KOPT-K1 (cell line): ENCODE results near the gene TNK2.

ENCODE experiments used
- H3K27ac ChIP-seq: fragments of 200-600 bp; sonication (generic); 2 replicates; pipeline ENCODE4 v1.5.1; 2016; ENCODE audit warnings: antibody characterized with exemption, mild to moderate bottlenecking, low read depth, low read length; ENCODE audit not compliant: poor library complexity, severe bottlenecking
- H3K36me3 ChIP-seq: fragments of 200-600 bp; sonication (generic); 2 replicates; pipeline ENCODE4 v1.5.1; 2017; ENCODE audit warnings: antibody characterized with exemption, mild to moderate bottlenecking, low read length, moderate library complexity; ENCODE audit not compliant: insufficient read depth
- H3K9me3 ChIP-seq: fragments of 200-600 bp; sonication (generic); 2 replicates; pipeline ENCODE4 v1.5.1; 2017; ENCODE audit warnings: antibody characterized with exemption, low read length, mild to moderate bottlenecking; ENCODE audit not compliant: insufficient read depth, poor library complexity, severe bottlenecking

TNK2 gene

DNA sequence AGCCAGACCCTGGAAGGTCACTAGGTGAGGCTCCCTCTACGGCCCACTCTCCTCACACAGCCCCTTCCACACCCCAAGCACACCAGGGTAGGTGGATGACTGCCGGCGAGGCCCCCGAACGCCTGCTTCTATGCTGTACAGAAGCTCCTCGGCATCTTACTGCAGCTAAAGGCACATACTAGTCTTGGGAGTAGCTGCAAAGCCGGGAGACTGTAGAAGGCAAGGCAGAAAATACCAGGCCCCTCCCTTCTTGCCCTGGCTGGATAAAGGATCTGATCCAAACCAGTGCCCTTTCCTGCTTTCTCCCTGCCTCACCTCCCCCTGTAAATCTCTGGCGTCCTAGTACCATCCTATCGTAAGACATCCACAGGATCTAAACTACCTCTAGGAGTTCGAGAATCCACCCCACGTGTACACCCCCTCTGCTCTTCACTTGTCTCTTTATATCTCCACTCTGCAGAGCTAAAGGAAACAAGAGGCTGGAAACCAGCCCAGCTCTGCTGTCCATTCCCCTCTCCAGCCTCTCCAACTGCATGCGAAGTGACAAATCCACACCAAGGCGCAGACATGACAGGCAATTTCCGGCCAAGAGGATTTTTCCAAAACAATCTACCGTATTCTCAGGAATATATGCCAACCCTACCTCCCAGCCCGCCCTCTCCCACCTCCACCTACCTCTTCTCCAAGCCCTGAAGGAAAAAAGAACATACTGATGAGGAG, 11.8 kb downstream of the TNK2 start:
- Histone ChIP-seq H3K27ac (peak overlapping the region; percentile 87), H3K9me3 (no peaks in the 10 kb centered on the region), H3K36me3 (no peaks in the 10 kb centered on the region)

DNA sequence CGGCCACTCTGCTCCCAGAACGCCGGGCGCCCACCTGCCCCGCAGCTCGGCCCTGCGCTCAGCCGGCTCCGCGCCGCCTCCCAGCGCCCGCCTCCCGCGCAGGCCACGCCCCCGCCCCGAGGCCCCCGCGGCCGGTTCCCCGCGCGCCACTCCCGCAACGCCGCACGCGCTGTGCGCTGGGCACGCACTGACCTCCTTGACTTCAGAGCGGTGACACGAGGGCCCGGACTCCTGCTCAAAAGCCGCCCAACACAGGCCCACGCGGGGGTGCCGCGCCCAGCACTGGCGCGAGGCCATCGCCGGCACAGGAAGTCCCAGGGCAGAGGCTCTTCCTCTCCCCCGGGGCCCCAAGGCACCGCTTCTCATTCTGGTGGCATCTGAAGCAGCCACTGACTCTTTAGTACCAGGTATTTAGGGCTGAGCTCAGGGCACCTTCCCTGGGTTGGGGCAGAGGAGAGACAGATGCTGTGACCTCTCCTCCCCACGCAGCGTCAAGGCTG, 12.4 kb downstream of the TNK2 start:
- H3K9me3 ChIP-seq, result no peaks in the 10 kb centered on the region

DNA sequence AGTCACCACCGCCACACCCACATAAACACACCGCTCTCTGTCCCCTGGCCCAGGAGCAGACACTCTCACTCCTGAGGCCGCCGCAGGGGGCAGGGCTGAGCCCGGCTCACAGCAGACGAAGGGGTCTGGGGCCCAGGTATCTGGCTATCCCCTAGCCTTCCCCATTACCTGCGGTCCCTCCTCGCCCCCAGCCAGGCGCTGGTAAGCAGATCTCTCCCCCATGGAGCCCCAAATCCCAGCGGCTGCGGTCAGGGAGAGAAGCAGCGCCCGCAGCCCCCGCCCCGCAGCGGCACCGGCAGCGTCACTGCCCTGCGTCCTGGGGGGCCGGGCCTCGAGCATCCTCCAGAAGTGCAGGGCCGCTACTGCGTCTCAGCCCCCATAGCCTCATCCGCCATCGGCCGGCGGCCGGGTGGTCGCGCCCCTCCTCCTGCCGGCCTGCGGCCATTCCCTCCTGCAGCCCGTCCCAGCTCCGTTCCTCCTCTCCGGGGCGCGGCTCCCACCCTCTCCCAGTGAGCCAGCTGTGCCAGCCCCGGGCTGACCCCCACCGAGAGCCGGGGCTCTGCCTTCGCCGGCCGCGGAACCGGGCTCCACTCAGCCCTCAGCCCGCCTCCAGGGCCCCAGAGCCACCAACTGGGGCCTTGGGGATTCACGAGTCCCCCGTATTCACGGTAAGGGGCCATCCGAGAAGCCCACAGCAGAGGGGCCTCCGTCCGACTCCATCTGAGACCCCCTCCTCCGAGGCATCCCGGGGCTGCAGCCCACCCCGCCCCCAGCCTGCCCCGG, 13.1 kb downstream of the TNK2 start:
- H3K9me3 ChIP-seq, result no peaks in the 10 kb centered on the region
- H3K36me3 ChIP-seq, result no peaks in the 10 kb centered on the region
- peak overlapping the region; percentile 87 for H3K27ac ChIP-seq

More for the DNA sequence above, 12.4 kb downstream of the TNK2 start:
- H3K36me3 ChIP-seq, result no peaks in the 10 kb centered on the region
- peak overlapping the region; percentile 87 for H3K27ac ChIP-seq

DNA sequence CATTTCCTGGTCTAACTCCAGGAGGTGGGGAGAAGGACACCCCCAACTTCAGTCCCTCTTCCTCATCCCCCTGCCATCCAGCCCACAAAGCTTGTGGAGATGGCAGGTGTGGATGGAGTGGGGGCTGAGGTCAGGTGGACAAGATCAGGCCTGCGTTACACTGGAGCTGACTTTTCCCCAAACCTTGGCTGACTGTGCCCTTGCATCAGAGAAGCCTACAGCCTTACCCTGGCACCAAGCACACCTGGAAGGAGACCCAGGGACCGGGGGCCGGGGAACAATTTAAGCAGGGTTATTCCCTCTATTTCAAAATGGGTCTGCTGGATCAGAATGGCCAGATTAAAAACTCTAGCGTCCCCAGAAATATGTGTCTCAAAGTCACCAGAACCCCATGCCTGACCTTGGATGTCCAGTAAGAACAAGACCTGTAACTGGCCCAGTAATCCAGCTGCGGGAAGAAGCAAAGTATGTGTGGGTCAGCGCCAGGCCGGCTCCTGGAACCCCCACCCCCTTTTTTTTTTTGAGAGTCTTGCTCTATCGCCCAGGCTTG, 14.4 kb downstream of the TNK2 start:
- H3K9me3 ChIP-seq, result no peaks in the 10 kb centered on the region
- no peaks in the 10 kb centered on the region for H3K36me3 ChIP-seq
- no peak overlapping the region for H3K27ac ChIP-seq

DNA sequence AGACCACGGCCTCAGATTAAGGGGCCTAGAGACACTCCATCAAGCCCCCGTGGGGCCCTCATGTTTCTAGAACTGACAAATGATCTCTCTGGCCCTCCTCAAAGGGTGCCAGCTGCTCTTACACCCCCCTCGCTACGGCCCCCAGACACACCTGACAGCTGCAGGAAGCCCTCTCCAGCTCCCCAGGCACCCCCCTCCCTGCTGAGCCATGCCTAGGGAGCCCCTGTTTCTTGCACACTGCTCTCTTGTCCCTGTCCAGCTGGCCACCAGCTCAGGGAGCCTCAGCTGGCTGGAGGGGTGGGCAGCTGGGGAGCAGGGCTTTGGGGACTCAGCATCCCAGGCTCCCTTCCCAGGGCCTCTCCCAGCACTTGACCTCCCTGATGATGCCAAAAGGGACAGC, 14.8 kb downstream of the TNK2 start:
- no peaks in the 10 kb centered on the region for H3K9me3 ChIP-seq
- H3K36me3 ChIP-seq, result no peaks in the 10 kb centered on the region
- H3K27ac ChIP-seq, result no peak overlapping the region

DNA sequence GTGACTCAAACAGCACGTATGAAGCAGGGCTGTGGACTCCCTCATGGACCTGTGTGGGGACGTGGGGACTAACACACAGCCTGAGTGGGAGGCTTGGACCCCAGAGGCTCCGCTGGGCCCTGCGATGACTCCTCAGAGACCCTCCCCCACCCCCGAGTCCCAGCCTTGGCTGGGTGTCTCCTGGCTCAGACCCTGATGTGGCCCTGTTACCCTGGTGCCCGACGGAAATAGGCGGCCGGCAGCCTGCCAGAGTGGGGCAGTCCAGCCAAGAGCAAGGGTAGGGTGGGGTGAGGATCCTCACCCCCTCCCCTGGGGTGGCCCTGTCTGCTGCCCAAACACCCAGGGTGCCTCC, 15.3 kb downstream of the TNK2 start:
- H3K27ac ChIP-seq, result no peak overlapping the region
- peaks cover 2% of the 10 kb centered on the region; the same call in 1 of the 2 replicates for H3K36me3 ChIP-seq
- no peaks in the 10 kb centered on the region for H3K9me3 ChIP-seq

DNA sequence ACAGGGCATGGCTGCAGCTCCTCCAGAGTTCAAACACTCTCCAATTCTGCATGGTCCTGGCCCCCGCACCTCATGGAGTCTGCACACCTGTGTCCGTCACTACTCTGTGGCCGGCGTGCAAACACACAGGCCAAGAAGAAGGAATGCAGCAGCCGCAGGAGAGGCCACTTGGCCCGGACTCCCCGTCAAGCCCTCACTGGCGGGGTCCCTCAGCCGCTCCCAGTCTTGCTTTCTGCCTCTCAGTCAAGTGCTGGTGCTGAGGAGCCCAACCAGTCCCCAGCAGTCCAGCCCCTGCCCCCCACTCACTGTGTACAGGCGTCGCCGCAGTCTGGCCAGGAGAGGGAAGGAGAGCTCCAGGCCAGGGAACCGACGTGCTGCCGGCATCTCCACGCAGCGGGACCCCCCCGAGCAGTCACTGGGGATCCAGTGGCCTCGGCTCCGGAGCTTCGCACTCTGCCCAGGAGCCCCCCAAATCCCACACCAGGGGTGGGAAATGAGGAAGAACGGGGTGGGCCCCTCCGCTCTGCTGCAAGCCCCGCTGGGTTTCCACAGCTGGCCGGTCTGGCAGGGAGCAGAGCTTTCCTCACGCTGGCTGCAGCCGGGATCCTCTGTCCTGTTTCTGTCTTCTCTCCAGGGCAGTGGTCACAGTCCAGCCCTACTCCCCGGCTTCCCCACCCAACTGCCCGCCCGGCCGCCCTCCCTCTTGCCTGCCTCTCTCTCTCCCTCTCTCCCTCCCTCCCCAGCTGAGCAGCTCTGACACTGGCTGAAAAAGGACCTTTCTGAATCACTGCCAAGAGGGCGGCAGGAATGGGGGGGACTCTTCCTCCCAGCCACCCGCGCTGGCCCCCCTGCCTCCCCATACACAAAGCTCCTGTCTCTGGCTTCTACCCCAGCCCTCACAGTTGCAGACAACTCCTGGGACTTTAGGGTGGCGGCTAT, 16.0 kb downstream of the TNK2 start:
- Histone ChIP-seq H3K27ac (no peak overlapping the region), H3K36me3 (peaks cover 8% of the 10 kb centered on the region; the same call in 1 of the 2 replicates), H3K9me3 (no peaks in the 10 kb centered on the region)

DNA sequence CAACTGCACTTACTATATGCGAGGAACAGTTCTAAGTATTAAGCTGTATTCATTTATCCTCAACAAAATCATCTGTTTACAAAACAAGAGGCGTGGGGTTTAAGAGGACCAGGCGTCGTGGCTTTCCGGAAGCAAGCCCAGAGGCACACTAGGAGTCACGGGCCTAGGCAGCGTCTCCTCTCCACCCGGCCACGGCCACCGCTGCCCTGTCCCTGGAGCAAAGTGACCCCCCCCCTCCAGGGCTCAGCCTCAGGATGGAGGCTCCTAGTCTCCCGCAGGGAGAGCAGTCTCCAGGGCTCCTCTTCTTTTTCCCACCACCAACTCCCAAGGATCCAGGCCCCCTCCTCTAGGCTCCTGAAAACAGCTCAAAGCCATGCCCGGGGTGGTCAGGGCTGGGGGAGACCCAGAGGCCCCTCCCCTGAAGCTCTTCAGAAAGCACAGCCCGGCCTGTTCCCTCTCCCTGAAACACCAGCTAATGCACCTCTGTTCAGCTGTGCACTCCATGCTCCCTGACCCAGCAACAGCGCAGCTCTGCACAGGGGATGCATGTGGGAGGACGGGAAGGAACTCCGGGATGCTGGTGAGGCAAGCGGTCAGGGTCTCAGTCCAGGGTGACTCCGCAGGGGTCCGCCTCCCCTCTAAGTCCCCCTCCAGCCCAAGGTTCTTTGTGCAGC, 16.8 kb downstream of the TNK2 start:
- Histone ChIP-seq H3K9me3 (no peaks in the 10 kb centered on the region), H3K36me3 (peaks cover 14% of the 10 kb centered on the region; the same call in 1 of the 2 replicates), H3K27ac (no peak overlapping the region)

DNA sequence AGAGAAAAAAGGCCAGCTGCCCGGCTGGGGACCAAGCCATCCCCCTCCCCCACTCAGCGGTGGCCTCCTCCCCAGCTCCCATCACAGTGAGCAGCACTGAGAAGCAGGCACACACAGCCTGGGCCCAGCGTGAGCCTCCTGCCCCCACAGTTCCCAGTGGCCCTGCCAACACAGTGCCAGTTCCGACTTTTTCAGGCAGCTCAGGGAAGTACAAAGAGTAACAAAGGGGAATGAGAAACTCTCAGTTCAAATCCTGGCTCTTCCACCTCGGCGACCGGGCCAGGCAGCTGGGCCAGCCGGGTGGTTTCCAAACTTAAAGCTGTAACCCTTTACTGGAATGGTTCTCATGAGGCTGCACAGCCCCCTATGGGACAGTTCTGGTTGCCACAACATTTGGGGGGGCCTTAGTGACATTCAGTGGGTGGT, 18.5 kb downstream of the TNK2 start:
- H3K9me3 ChIP-seq, result no peaks in the 10 kb centered on the region
- H3K36me3 ChIP-seq, result peaks cover 24% of the 10 kb centered on the region; the same call in 1 of the 2 replicates
- no peak overlapping the region for H3K27ac ChIP-seq

DNA sequence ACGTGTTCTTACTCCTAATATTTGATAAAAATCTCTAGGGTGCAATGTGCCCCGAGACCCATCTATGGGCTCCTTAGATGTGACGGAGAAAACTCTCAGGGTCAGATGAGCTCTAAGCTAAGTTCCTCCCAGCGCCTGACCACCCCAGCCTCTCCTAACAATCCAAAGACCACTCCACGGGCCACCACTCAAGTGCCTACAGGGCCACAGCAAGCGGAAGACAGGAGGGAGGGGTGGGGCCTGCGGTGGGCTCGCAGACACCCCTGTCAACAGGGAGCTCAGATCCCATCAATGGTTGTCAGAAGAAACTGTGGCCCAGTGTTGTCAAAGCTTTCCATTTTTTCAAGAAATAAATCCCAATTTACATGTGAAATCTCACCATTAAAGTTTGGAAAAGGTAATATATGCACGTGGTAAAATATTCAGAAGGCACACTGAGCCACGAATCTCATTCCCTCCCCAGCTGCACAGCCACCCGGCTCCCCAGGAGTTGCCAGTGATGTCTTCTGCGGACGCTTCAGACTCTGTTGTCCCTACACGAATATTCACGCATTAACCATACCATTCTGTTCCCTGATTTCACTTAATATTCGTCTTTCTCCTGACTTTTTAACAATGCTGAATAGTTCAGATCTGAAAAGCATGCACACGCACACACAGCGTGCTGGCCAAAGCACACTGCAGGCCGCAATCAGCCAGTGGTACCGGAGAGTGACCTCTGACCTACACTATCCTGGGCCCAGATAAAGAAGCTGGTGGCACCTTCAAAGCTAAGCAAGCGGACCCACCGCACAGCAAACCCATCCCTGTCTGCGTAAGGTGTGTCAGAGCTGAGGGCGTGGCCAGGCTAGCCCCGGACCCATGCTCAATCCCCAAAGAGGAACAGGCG, 19.1 kb downstream of the TNK2 start:
- Histone ChIP-seq H3K27ac (no peak overlapping the region), H3K9me3 (no peaks in the 10 kb centered on the region), H3K36me3 (peaks cover 28% of the 10 kb centered on the region; the same call in 1 of the 2 replicates)

DNA sequence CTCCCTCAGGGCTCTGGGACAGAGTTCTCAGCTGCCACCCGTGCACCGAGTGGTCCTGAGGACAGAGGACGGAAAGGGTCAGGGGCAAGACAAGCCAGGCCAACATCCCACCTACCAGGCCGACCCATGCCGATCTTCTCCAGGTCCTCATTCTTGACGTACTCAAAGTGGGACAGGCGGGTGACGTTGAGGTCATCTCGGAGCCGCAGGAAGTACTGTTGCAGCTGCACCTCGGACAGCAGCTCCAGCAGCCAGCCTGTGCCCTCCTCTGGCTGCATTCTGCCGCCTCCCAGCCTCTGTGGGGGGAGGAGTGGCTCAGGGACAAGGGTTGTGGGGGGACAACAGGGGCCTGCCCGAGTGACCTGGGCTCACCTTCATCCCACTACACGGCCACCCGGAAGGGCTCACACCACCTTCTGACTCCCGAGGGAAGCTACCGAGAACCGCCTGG, 20.0 kb downstream of the TNK2 start:
- Histone ChIP-seq H3K36me3 (peaks cover 33% of the 10 kb centered on the region; the same call in 1 of the 2 replicates), H3K27ac (no peak overlapping the region), H3K9me3 (no peaks in the 10 kb centered on the region)

DNA sequence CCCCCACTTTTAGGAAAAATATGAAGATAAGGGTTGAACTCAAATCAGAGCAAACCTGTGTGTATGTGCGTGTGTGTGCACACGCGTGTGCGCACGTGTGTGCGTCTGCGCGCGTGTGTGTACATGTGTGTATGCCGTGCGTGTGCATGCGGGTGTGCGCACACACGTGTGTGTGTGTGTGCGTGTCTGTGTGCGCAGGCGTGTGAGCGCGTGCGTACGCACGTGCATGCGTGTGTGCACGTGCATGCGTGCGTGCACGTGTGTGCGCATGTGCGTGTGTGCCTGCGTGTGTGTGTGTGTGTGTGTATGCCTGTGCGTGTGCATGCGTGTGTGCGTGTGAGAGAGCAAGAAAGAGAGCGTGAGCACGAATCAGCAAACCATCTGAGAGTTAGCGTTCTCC, 20.7 kb downstream of the TNK2 start:
- Histone ChIP-seq H3K36me3 (peaks cover 40% of the 10 kb centered on the region; the same call in 1 of the 2 replicates), H3K9me3 (no peaks in the 10 kb centered on the region), H3K27ac (no peak overlapping the region)
